IMR-90 (cell line): ENCODE data around the gene IGF2BP1. TPM values are rescaled to one million over a fixed set of nuclear protein-coding genes. Genes with fewer than 3 reads are reported as not detected.

Experiments used
- ATAC-seq: fragments of 200-7000 bp; cut with Tn5 transposase; 2 replicates; pipeline ENCODE4 v1.9.1; 2020; ENCODE audit warnings: low read depth, mild to moderate bottlenecking, moderate library complexity
- BruUV-seq: library from RNA; stranded (reverse); fragments of 400-500 nt; replicated peaks from 2 replicates; lab custom pipeline; 2021; lab: Mats Ljungman, UMichigan
- CTCF ChIA-PET: fragments of 300-600 bp; formaldehyde crosslinking; extraction: SDS; loops from one replicate; lab custom pipeline; 2021; ENCODE audit warnings: antibody characterized with exemption; lab: Yijun Ruan, JAX
- POLR2A ChIA-PET: fragments of 300-600 bp; sonication (Branson Sonifier 250); formaldehyde crosslinking; loops from one replicate; lab custom pipeline; 2022; ENCODE audit warnings: antibody characterized with exemption; ENCODE audit not compliant: unreplicated experiment; lab: Charles Lee
- DNase-seq: peaks from one replicate; pipeline ENCODE4 v3.0.0; 2013
- H2AFZ ChIP-seq: replicated peaks from 2 replicates; pipeline ENCODE3; 2013; ENCODE audit warnings: low read length, mild to moderate bottlenecking; ENCODE audit not compliant: poor library complexity
- H2AK5ac ChIP-seq: 2 replicates; pipeline ENCODE4 v1.6.1; 2013; ENCODE audit warnings: low read depth, low read length, inconsistent platforms
- H2AK9ac ChIP-seq: replicated peaks from 2 replicates; pipeline ENCODE3; 2013; ENCODE audit warnings: mild to moderate bottlenecking, low read depth, low read length, moderate library complexity; ENCODE audit not compliant: poor library complexity
- H2BK120ac ChIP-seq: 2 replicates; pipeline ENCODE4 v1.6.1; 2013; ENCODE audit warnings: low read depth, low read length, inconsistent platforms
- H2BK15ac ChIP-seq: 3 replicates; pipeline ENCODE4 v1.6.1; 2013; ENCODE audit warnings: low read depth, low read length, inconsistent platforms
- H2BK20ac ChIP-seq: 2 replicates; pipeline ENCODE4 v1.6.1; 2013; ENCODE audit warnings: low read depth, mild to moderate bottlenecking, inconsistent platforms, low read length, moderate library complexity
- H2BK5ac ChIP-seq: 2 replicates; pipeline ENCODE4 v1.6.1; 2013; ENCODE audit warnings: mild to moderate bottlenecking, low read depth, low read length, inconsistent platforms; ENCODE audit not compliant: poor library complexity, severe bottlenecking
- H3K14ac ChIP-seq: replicated peaks from 2 replicates; pipeline ENCODE4 v1.6.1; 2013; ENCODE audit warnings: low read depth, low read length, inconsistent platforms
- H3K18ac ChIP-seq: 2 replicates; pipeline ENCODE4 v1.6.1; 2013; ENCODE audit warnings: low read depth, low read length, control low read depth
- H3K23ac ChIP-seq: 2 replicates; pipeline ENCODE4 v1.6.1; 2013; ENCODE audit warnings: low read depth, low read length, inconsistent platforms
- H3K27ac ChIP-seq: 2 replicates; pipeline ENCODE4 v1.5.1; 2013; ENCODE audit warnings: mild to moderate bottlenecking, control low read depth, low read length; ENCODE audit not compliant: insufficient read depth
- H3K27me3 ChIP-seq: 2 replicates; pipeline ENCODE4 v1.6.1; 2013; ENCODE audit warnings: low read length; ENCODE audit not compliant: control insufficient read depth, insufficient read depth
- H3K36me3 ChIP-seq: 2 replicates; pipeline ENCODE4 v1.6.1; 2013; ENCODE audit warnings: low read length, mixed read lengths; ENCODE audit not compliant: control insufficient read depth, insufficient read depth
- H3K4ac ChIP-seq: 2 replicates; pipeline ENCODE4 v1.6.1; 2013; ENCODE audit warnings: low read depth, low read length, inconsistent platforms
- H3K4me1 ChIP-seq: 2 replicates; pipeline ENCODE4 v1.6.1; 2013; ENCODE audit warnings: low read length, mixed read lengths; ENCODE audit not compliant: control insufficient read depth, insufficient read depth
- H3K4me2 ChIP-seq: 2 replicates; pipeline ENCODE4 v1.6.1; 2013; ENCODE audit warnings: low read depth, mild to moderate bottlenecking, control low read depth, low read length, moderate library complexity
- H3K4me3 ChIP-seq: 2 replicates; pipeline ENCODE4 v1.5.1; 2013; ENCODE audit warnings: low read depth, mild to moderate bottlenecking, control low read depth, low read length, moderate library complexity; ENCODE audit not compliant: insufficient read depth
- H3K56ac ChIP-seq: 2 replicates; pipeline ENCODE4 v1.6.1; 2013; ENCODE audit warnings: low read length, inconsistent platforms; ENCODE audit not compliant: insufficient read depth; ENCODE audit errors: extremely low read depth
- H3K79me1 ChIP-seq, 2 experiments: 2 replicates each; pipeline ENCODE4 v1.6.1; 2013; ENCODE audit warnings: low read length in 2 of 2, inconsistent platforms in 1 of 2, low read depth in 1 of 2
- H3K9ac ChIP-seq: 2 replicates; pipeline ENCODE4 v1.6.1; 2013; ENCODE audit warnings: low read depth, low read length, control low read depth
- H3K9me1 ChIP-seq: 2 replicates; pipeline ENCODE4 v1.6.1; 2013; ENCODE audit warnings: low read length, inconsistent platforms; ENCODE audit not compliant: insufficient read depth
- H3K9me3 ChIP-seq: 2 replicates; pipeline ENCODE4 v1.6.1; 2013; ENCODE audit warnings: low read length; ENCODE audit not compliant: control insufficient read depth, insufficient read depth
- H4K20me1 ChIP-seq: 2 replicates; pipeline ENCODE4 v1.6.1; 2013; ENCODE audit warnings: low read length, inconsistent platforms; ENCODE audit not compliant: insufficient read depth
- H4K5ac ChIP-seq: 2 replicates; pipeline ENCODE4 v1.6.1; 2013; ENCODE audit warnings: mild to moderate bottlenecking, low read depth, low read length, control low read depth
- H4K8ac ChIP-seq, 2 experiments: 2 replicates each; pipeline ENCODE4 v1.6.1; 2013; ENCODE audit warnings: low read depth in 2 of 2, low read length in 2 of 2, control low read depth in 1 of 2, inconsistent platforms in 1 of 2
- H4K91ac ChIP-seq: 2 replicates; pipeline ENCODE4 v1.6.1; 2013; ENCODE audit warnings: low read depth, low read length, inconsistent platforms; ENCODE audit not compliant: insufficient read depth
- CEBPB ChIP-seq: IDR thresholded peaks from 2 replicates; pipeline ENCODE4 v1.6.1; 2012; ENCODE audit warnings: low read depth, low read length, improper control_type of control experiment
- POLR2A ChIP-seq: IDR thresholded peaks from 2 replicates; pipeline ENCODE4 v1.6.1; 2012; ENCODE audit warnings: mild to moderate bottlenecking, low read depth, low read length
- RFX5 ChIP-seq: IDR thresholded peaks from 2 replicates; pipeline ENCODE4 v1.8.0; 2012; ENCODE audit warnings: low read depth, mild to moderate bottlenecking, low read length, moderate library complexity
- WGBS, 2 experiments: methylation state at CpG; one replicate each; pipeline versions ENCODE4 v1.1.5 to v1.1.7; 2013; ENCODE audit warnings: missing lambda C conversion rate in 2 of 2; ENCODE audit not compliant: insufficient read length in 1 of 2; ENCODE audit errors: extremely low coverage in 2 of 2; 5-methylcytosine and 5-hydroxymethylcytosine counted together
- dilution Hi-C: fragments of 300-500 bp; cut with HindIII; formaldehyde crosslinking; loops from one replicate; pipeline ENCODE4 v1.14.3; 2018; ENCODE audit warnings: low sequenced_read_pairs; ENCODE audit not compliant: unreplicated experiment
- in situ Hi-C: fragments of 300-500 bp; cut with MboI; formaldehyde crosslinking; loops from 3 replicates; pipeline ENCODE4 v1.14.3; 2019; ENCODE audit warnings: low sequenced_read_pairs, inconsistent platforms, mixed read lengths
- intact Hi-C: fragments of 100-400 bp; cut with micrococcal nuclease; formaldehyde crosslinking; loops from 2 replicates; pipeline ENCODE4 v1.10.0; 2022
- polyA plus RNA-seq, 3 experiments: library from polyadenylated mRNA; depleted of rRNA; stranded (reverse); fragments of >200 nt; gene quantifications; 2 replicates each; pipeline ENCODE4 v1.2.3, GENCODE V29; 2012; ENCODE audit warnings: low replicate concordance in 1 of 3
- total RNA-seq: library from RNA; depleted of rRNA; stranded (reverse); fragments of >200 nt; gene quantifications from 2 replicates; pipeline ENCODE4 v1.2.3, GENCODE V29; 2012

IGF2BP1 gene
- total and polyA plus RNA-seq, 2 of the 4 experiments (the other 2 are of a cell fraction), result 10.2 to 13.1 TPM

DNA sequence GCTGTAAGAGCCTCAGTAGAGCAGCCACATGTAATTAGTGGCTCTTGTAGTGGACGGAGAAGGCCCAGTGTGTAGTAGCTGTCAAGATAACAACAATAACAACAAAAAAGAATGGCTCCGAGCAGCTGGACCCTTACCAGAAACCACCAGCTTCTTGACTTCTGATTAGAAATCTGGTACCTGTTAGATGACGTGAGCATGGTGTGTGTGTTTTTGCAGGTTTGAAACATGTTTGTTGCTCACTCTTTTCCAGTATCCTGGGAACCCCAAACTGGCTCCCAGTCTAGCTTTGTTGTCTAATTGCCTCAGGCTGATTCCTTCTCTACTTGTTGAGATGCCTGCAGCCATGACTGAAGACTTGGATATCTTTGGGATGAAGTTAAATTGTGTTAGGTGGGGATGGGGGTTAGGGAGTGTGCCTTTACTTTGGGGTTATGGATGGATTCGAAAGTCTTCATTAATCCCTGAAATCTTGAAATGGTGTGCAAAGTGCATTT lies 21.0 kb downstream of the IGF2BP1 start:
- CTCF ChIA-PET, result no interaction called here

More for the DNA sequence above, 21.0 kb downstream of the IGF2BP1 start:
- DNase-seq (no peak), ATAC-seq (no peak)
- TF ChIP-seq RFX5 (no peak), POLR2A (no peak), CEBPB (no peak)
- Histone ChIP-seq H3K4me1 (peaks cover 38% of the 10 kb centered on the region), H3K14ac (0 out of 2 replicates have a peak overlapping the region, but pooled peaks have one; percentile 19), H2BK15ac (no peak overlapping the region), H3K36me3 (peaks cover 4% of the 10 kb centered on the region; the same call in 1 of the 2 replicates), H3K9me1 (peaks cover 39% of the 10 kb centered on the region), H3K27me3 (no peaks in the 10 kb centered on the region), H4K91ac (no peak overlapping the region), H4K5ac (no peak overlapping the region), H2BK120ac (no peak overlapping the region), H3K9me3 (no peaks in the 10 kb centered on the region), H3K4ac (no peak overlapping the region), H3K23ac (no peak overlapping the region), H2AK9ac (no peak overlapping the region), H3K18ac (no peak overlapping the region), H2AFZ (no peak overlapping the region), H3K79me1 (peaks cover 25 to 82% of the 10 kb centered on the region in 2 experiments; a peak in 3 of 4 replicates), H3K4me3 (no peak overlapping the region), H2BK20ac (no peak overlapping the region), H3K9ac (no peak overlapping the region), H3K27ac (no peak overlapping the region), H4K20me1 (peaks cover 59% of the 10 kb centered on the region), H2AK5ac (peak overlapping the region; percentile 35; the same call in 1 of the 2 replicates), H2BK5ac (no peak overlapping the region), H3K56ac (no peak overlapping the region), H3K4me2 (no peak overlapping the region), H4K8ac (no peak overlapping the region)
- POLR2A ChIA-PET, result interaction anchor here (0.5 kb wide), 1 partner anchor 20 kb away, joined by 5 read pairs; no protein-coding TSS in a partner anchor
- intact Hi-C loops (no loop called here), in situ Hi-C loops (no loop called here), dilution Hi-C loops (no loop called here)
- WGBS, 2 experiments, result no CpG with 5 or more reads among the region's 4 CpGs
- no TSS peak for BruUV-seq
